PFSK-1 (cell line): ENCODE data around the gene SAMD10.

ENCODE experiments used
- POLR2AphosphoS5 ChIP-seq: IDR thresholded peaks from 2 replicates; pipeline ENCODE4 v1.6.1; 2012; ENCODE audit warnings: low read depth, mild to moderate bottlenecking, control low read depth, low read length, moderate library complexity
- TAF1 ChIP-seq: IDR thresholded peaks from 2 replicates; pipeline ENCODE4 v1.6.1; 2012; ENCODE audit warnings: low read length, control low read depth, borderline replicate concordance; ENCODE audit not compliant: insufficient read depth

GRCh38 chr20:63950701-63951397 is 28.6 kb downstream of the SAMD10 start:
- no peak for TF ChIP-seq TAF1
- TF ChIP-seq POLR2AphosphoS5 = no peak
